Measurements from ENCODE around the gene PKLR. TPM values are rescaled to one million over a fixed set of nuclear protein-coding genes. Genes with fewer than 3 reads are reported as not detected.
"Not testable (repeated sequence)": the region's sequence is repeated elsewhere in the genome, so short reads cannot be mapped to it uniquely, and the experiment has no call there.

PKLR gene
- total and polyA plus RNA-seq, 2 donors (not counting 1 experiment from before 2014, with no cell fraction given), result not detected

GRCh38 chr1:155294520-155295182 lies 6.6 kb downstream of the PKLR start:
- ChIA-PET POLR2A (no interaction called here), CTCF (no interaction called here)
- Mint-ChIP-seq H3K9me3 (ENCODE audit: insufficient read depth) (no peaks in the 10 kb centered on the region), H3K27me3 (peaks cover 38% of the 10 kb centered on the region), H3K27ac (no peak overlapping the region), H3K4me3 (no peak overlapping the region), H3K4me1 (peaks cover 10% of the 10 kb centered on the region)
- intact Hi-C loops (cut with micrococcal nuclease), result no loop called here
- Histone ChIP-seq H3K27ac (ENCODE audit: low read length in 2 of 2) (no peak overlapping the region), H3K4me3 (ENCODE audit: control extremely low read depth in 1 of 5, extremely low read depth in 1 of 5, insufficient read depth in 1 of 5, low read depth in 2 of 5, low read length in 4 of 5) (no peak overlapping the region), H3K9me3 (ENCODE audit: control extremely low read depth in 1 of 3, control insufficient read depth in 2 of 3, insufficient read depth in 1 of 3, low read length in 2 of 3) (peaks cover 0 to 2% (median 0%) of the 10 kb centered on the region in 3 donors), H3K9ac (ENCODE audit: low read length) (no peak overlapping the region), H3K79me2 (ENCODE audit: control insufficient read depth, insufficient read depth, low read length) (no peaks in the 10 kb centered on the region), H3K4me1 (ENCODE audit: control insufficient read depth in 2 of 2, insufficient read depth in 2 of 2, low read length in 2 of 2) (peaks cover 7 to 10% of the 10 kb centered on the region in 2 donors), H3K27me3 (replicated peaks in 1 of 4; ENCODE audit: control extremely low read depth in 1 of 4, control insufficient read depth in 3 of 4, insufficient read depth in 4 of 4, low read length in 3 of 4) (peaks cover 0 to 26% (median 15%) of the 10 kb centered on the region in 4 experiments), H3K36me3 (replicated peaks in 1 of 2; ENCODE audit: control extremely low read depth in 1 of 2, control insufficient read depth in 1 of 2, extremely low read depth in 1 of 2, insufficient read depth in 2 of 2, low read length in 1 of 2) (no peaks in the 10 kb centered on the region), H2AFZ (ENCODE audit: insufficient read depth, low read depth, low read length, poor library complexity, severe bottlenecking) (no peak overlapping the region), H3K4me2 (replicated peaks; ENCODE audit: low read depth, low read length, poor library complexity, severe bottlenecking) (peak overlapping the region; percentile 23), H4K20me1 (ENCODE audit: control insufficient read depth, insufficient read depth, low read length, poor library complexity, severe bottlenecking) (no peaks in the 10 kb centered on the region)
- TF ChIP-seq EZH2 (IDR thresholded peaks at IDR 0.05; ENCODE audit: borderline replicate concordance, insufficient read depth, low read depth, low read length, poor library complexity, severe bottlenecking) (no peak), CTCF (IDR thresholded peaks at IDR 0.05) (no peak)
- DNase-seq (no peak), ATAC-seq (ENCODE audit: low read depth) (no peak)
- WGBS (ENCODE audit: insufficient coverage), result 36% methylated on average over 46 of the region's 46 CpGs

GRCh38 chr1:155293086-155293749 lies 8.0 kb downstream of the PKLR start:
- no peaks in the 10 kb centered on the region for H3K36me3 ChIP-seq (replicated peaks in 1 of 2; ENCODE audit: control extremely low read depth in 1 of 2, control insufficient read depth in 1 of 2, extremely low read depth in 1 of 2, insufficient read depth in 2 of 2, low read length in 1 of 2)
- H3K9ac ChIP-seq (ENCODE audit: low read length), result no peak overlapping the region
- CTCF ChIA-PET, result interaction anchor here (0.9 kb wide), 1 partner anchor 24 kb away, joined by 3 read pairs; no protein-coding TSS in a partner anchor
- Mint-ChIP-seq H3K27me3 (peaks cover 38% of the 10 kb centered on the region), H3K4me3 (no peak overlapping the region), H3K4me1 (peaks cover 10% of the 10 kb centered on the region), H3K9me3 (ENCODE audit: insufficient read depth) (no peaks in the 10 kb centered on the region), H3K27ac (no peak overlapping the region)
- no peak overlapping the region for H3K4me3 ChIP-seq (ENCODE audit: control extremely low read depth in 1 of 5, extremely low read depth in 1 of 5, insufficient read depth in 1 of 5, low read depth in 2 of 5, low read length in 4 of 5)
- no peak overlapping the region for H3K4me2 ChIP-seq (replicated peaks; ENCODE audit: low read depth, low read length, poor library complexity, severe bottlenecking)
- H3K27me3 ChIP-seq (replicated peaks in 1 of 4; ENCODE audit: control extremely low read depth in 1 of 4, control insufficient read depth in 3 of 4, insufficient read depth in 4 of 4, low read length in 3 of 4), result peaks cover 0 to 26% (median 15%) of the 10 kb centered on the region in 4 experiments
- H4K20me1 ChIP-seq (ENCODE audit: control insufficient read depth, insufficient read depth, low read length, poor library complexity, severe bottlenecking), result no peaks in the 10 kb centered on the region
- POLR2A ChIA-PET, result no interaction called here
- no peak overlapping the region for H2AFZ ChIP-seq (ENCODE audit: insufficient read depth, low read depth, low read length, poor library complexity, severe bottlenecking)
- intact Hi-C loops (cut with micrococcal nuclease), result no loop called here
- H3K79me2 ChIP-seq (ENCODE audit: control insufficient read depth, insufficient read depth, low read length), result no peaks in the 10 kb centered on the region
- ATAC-seq (ENCODE audit: low read depth), result no peak
- DNase-seq, result no peak
- TF ChIP-seq CTCF (IDR thresholded peaks at IDR 0.05) (no peak), EZH2 (IDR thresholded peaks at IDR 0.05; ENCODE audit: borderline replicate concordance, insufficient read depth, low read depth, low read length, poor library complexity, severe bottlenecking) (no peak)
- no peak overlapping the region for H3K27ac ChIP-seq (ENCODE audit: low read length in 2 of 2)
- 91% methylated on average over 17 of the region's 17 CpGs for WGBS (ENCODE audit: insufficient coverage)
- H3K9me3 ChIP-seq (ENCODE audit: control extremely low read depth in 1 of 3, control insufficient read depth in 2 of 3, insufficient read depth in 1 of 3, low read length in 2 of 3), result peaks cover 0 to 2% (median 0%) of the 10 kb centered on the region in 3 donors
- H3K4me1 ChIP-seq (ENCODE audit: control insufficient read depth in 2 of 2, insufficient read depth in 2 of 2, low read length in 2 of 2), result peaks cover 7 to 10% of the 10 kb centered on the region in 2 donors

GRCh38 chr1:155291006-155291405 lies 10.2 kb downstream of the PKLR start:
- WGBS (ENCODE audit: insufficient coverage), result 93% methylated on average over 7 of the region's 10 CpGs
- H3K27ac ChIP-seq (ENCODE audit: low read length in 2 of 2), result not testable (repeated sequence)

More at GRCh38 chr1:155291006-155291405, 10.2 kb downstream of the PKLR start:
- POLR2A ChIA-PET; H3K4me3 Mint-ChIP-seq; H3K4me2 ChIP-seq (replicated peaks; ENCODE audit: low read depth, low read length, poor library complexity, severe bottlenecking); CTCF ChIA-PET; H3K9ac ChIP-seq (ENCODE audit: low read length); H4K20me1 ChIP-seq (ENCODE audit: control insufficient read depth, insufficient read depth, low read length, poor library complexity, severe bottlenecking); DNase-seq; H2AFZ ChIP-seq (ENCODE audit: insufficient read depth, low read depth, low read length, poor library complexity, severe bottlenecking); H3K4me1 Mint-ChIP-seq; H3K79me2 ChIP-seq (ENCODE audit: control insufficient read depth, insufficient read depth, low read length); H3K4me3 ChIP-seq (ENCODE audit: control extremely low read depth in 1 of 5, extremely low read depth in 1 of 5, insufficient read depth in 1 of 5, low read depth in 2 of 5, low read length in 4 of 5); ATAC-seq (ENCODE audit: low read depth); H3K4me1 ChIP-seq (ENCODE audit: control insufficient read depth in 2 of 2, insufficient read depth in 2 of 2, low read length in 2 of 2); H3K9me3 Mint-ChIP-seq (ENCODE audit: insufficient read depth); H3K36me3 ChIP-seq (replicated peaks in 1 of 2; ENCODE audit: control extremely low read depth in 1 of 2, control insufficient read depth in 1 of 2, extremely low read depth in 1 of 2, insufficient read depth in 2 of 2, low read length in 1 of 2); H3K27ac Mint-ChIP-seq; H3K9me3 ChIP-seq (ENCODE audit: control extremely low read depth in 1 of 3, control insufficient read depth in 2 of 3, insufficient read depth in 1 of 3, low read length in 2 of 3); intact Hi-C loops (cut with micrococcal nuclease): not testable (repeated sequence)
- peaks cover 21% of the 10 kb centered on the region for H3K27me3 Mint-ChIP-seq
- H3K27me3 ChIP-seq (replicated peaks in 1 of 4; ENCODE audit: control extremely low read depth in 1 of 4, control insufficient read depth in 3 of 4, insufficient read depth in 4 of 4, low read length in 3 of 4), result peaks cover 0 to 20% (median 13%) of the 10 kb centered on the region in 4 experiments

All from B cell (primary cell).